GM21717 (cell line): ENCODE data around the gene ZNF652.
"Not testable (repeated sequence)": the region's sequence is repeated elsewhere in the genome, so short reads cannot be mapped to it uniquely, and the experiment has no call there.

ENCODE experiments used
- ATAC-seq: cut with Tn5 transposase; IDR thresholded peaks from one replicate; pipeline ENCODE4 v1.9.1; 2021; ENCODE audit warnings: mild to moderate bottlenecking, moderate library complexity; ENCODE audit not compliant: unreplicated experiment

Gene ZNF652

GRCh38 chr17:49316889-49317675 lies 45.0 kb downstream of the ZNF652 start:
- no peak for ATAC-seq

GRCh38 chr17:49316258-49316570 lies 45.8 kb downstream of the ZNF652 start:
- ATAC-seq, result no peak

GRCh38 chr17:49315551-49316257 lies 46.3 kb downstream of the ZNF652 start:
- ATAC-seq, result no peak

- no peak for ATAC-seq
Measured at GRCh38 chr17:49312722-49313121, 49.3 kb downstream of the ZNF652 start.

- no peak for ATAC-seq
Measured at GRCh38 chr17:49299996-49300395, 62.1 kb downstream of the ZNF652 start.

- no peak for ATAC-seq
Measured at GRCh38 chr17:49298371-49298976, 63.6 kb downstream of the ZNF652 start.

GRCh38 chr17:49297141-49297540 lies 64.9 kb downstream of the ZNF652 start:
- no peak for ATAC-seq

- ATAC-seq, result no peak
Measured at GRCh38 chr17:49294122-49294521, 67.9 kb downstream of the ZNF652 start.

- no peak for ATAC-seq
Measured at GRCh38 chr17:49292901-49293300, 69.1 kb downstream of the ZNF652 start.

- ATAC-seq, result no peak
Measured at GRCh38 chr17:49291929-49292328, 70.1 kb downstream of the ZNF652 start.

GRCh38 chr17:49290690-49291359 lies 71.2 kb downstream of the ZNF652 start:
- no peak for ATAC-seq

- no peak for ATAC-seq
Measured at GRCh38 chr17:49288388-49288787, 73.7 kb downstream of the ZNF652 start.

GRCh38 chr17:49287481-49287880 lies 74.6 kb downstream of the ZNF652 start:
- no peak for ATAC-seq

- ATAC-seq, result not testable (repeated sequence)
Measured at GRCh38 chr17:49286261-49286973, 75.6 kb downstream of the ZNF652 start.

GRCh38 chr17:49285716-49286115 lies 76.3 kb downstream of the ZNF652 start:
- ATAC-seq, result no peak

GRCh38 chr17:49280918-49281317 lies 81.1 kb downstream of the ZNF652 start:
- no peak for ATAC-seq

- ATAC-seq, result no peak
Measured at GRCh38 chr17:49280061-49280460, 82.0 kb downstream of the ZNF652 start.

GRCh38 chr17:49279263-49280015 lies 82.6 kb downstream of the ZNF652 start:
- ATAC-seq, result not testable (repeated sequence)

GRCh38 chr17:49278076-49278475 lies 84.0 kb downstream of the ZNF652 start:
- no peak for ATAC-seq

GRCh38 chr17:49277638-49278037 lies 84.4 kb downstream of the ZNF652 start:
- ATAC-seq, result no peak
